GM19099 (cell line): ENCODE measurements around the gene BARHL1.

ENCODE experiments used
- POLR2A ChIP-seq: IDR thresholded peaks from 3 replicates; pipeline ENCODE4 v1.6.1; 2011; ENCODE audit warnings: low read depth; ENCODE audit not compliant: insufficient read length; ENCODE audit errors: extremely low read depth

BARHL1 gene

GRCh38 chr9:132639322-132639721, 56.9 kb downstream of the BARHL1 start:
- no peak for TF ChIP-seq POLR2A
